A549 (cell line): ENCODE results near the gene ITGBL1.

Source experiments
- ESRRA ChIP-seq: fragments of 150-350 bp; IDR thresholded peaks from 2 replicates; pipeline ENCODE4 v1.6.1; 2014; ENCODE audit warnings: mild to moderate bottlenecking, low read length, borderline replicate concordance
- FOXS1 ChIP-seq: fragments of 250-450 bp; sonication (Bioruptor Pico); IDR thresholded peaks from 2 replicates; pipeline ENCODE4 v1.5.0; 2020; ENCODE audit warnings: mild to moderate bottlenecking, moderate library complexity
- HOXA7 ChIP-seq: fragments of 250-450 bp; sonication (Bioruptor Pico); IDR thresholded peaks from 2 replicates; pipeline ENCODE4 v1.5.0; 2020; ENCODE audit warnings: mild to moderate bottlenecking, moderate library complexity
- POLR2A ChIP-seq: IDR thresholded peaks from 2 replicates; pipeline ENCODE4 v1.6.1; 2012; ENCODE audit warnings: mild to moderate bottlenecking, low read length
- RAD21 ChIP-seq, 2 experiments: fragments of >200 bp in 1 of 2; sonication (Bioruptor Twin) in 1 of 2; formaldehyde crosslinking in 1 of 2; IDR thresholded peaks in 1 of 2; conservative IDR thresholded peaks in 1 of 2; 2 replicates in 1 of 2; 3 replicates in 1 of 2; pipeline ENCODE4 v1.6.1; 2012 to 2018; ENCODE audit warnings: inconsistent platforms in 1 of 2
- TF ChIP-seq, protein P1 (sequence below): fragments of >200 bp; sonication (Bioruptor Twin); formaldehyde crosslinking; IDR thresholded peaks from 3 replicates; pipeline ENCODE4 v1.5.1; 2016

DNA sequence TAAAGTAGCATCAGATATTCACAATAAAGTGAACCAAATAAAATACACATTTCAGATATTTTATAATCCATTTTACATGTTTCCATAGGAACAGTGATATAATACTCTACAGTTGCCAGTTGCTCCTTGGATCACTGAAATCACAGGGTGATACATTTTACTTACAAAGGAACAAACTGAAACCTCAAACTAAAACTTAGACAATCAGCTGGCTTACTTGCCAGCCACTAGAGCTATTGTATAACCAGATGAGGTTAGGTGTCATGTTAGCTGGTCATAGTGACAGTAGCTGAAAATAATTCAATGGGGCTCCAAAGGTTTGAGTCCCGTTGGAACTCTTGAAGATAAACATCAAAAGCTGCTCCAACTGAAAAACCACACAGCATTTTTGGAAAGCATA is 274.6 kb downstream of the ITGBL1 start:
- TF ChIP-seq, protein P1, sequence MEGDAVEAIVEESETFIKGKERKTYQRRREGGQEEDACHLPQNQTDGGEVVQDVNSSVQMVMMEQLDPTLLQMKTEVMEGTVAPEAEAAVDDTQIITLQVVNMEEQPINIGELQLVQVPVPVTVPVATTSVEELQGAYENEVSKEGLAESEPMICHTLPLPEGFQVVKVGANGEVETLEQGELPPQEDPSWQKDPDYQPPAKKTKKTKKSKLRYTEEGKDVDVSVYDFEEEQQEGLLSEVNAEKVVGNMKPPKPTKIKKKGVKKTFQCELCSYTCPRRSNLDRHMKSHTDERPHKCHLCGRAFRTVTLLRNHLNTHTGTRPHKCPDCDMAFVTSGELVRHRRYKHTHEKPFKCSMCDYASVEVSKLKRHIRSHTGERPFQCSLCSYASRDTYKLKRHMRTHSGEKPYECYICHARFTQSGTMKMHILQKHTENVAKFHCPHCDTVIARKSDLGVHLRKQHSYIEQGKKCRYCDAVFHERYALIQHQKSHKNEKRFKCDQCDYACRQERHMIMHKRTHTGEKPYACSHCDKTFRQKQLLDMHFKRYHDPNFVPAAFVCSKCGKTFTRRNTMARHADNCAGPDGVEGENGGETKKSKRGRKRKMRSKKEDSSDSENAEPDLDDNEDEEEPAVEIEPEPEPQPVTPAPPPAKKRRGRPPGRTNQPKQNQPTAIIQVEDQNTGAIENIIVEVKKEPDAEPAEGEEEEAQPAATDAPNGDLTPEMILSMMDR, result no peak
- TF ChIP-seq ESRRA (no peak), POLR2A (no peak), FOXS1 (CRISPR knock-in tag) (no peak), RAD21 (conservative IDR thresholded peaks at IDR 0.05 in 1 of 2, IDR thresholded peaks at IDR 0.05 in 1 of 2) (no peak), HOXA7 (CRISPR knock-in tag) (no peak)
